ENCODE results near the gene TIAM2. TPM values are rescaled to one million over a fixed set of nuclear protein-coding genes. Genes with fewer than 3 reads are reported as not detected.
"Not testable (repeated sequence)": the region's sequence is repeated elsewhere in the genome, so short reads cannot be mapped to it uniquely, and the experiment has no call there.

TIAM2 gene
- total and polyA plus RNA-seq, 2 donors, result 12.1 to 26.8 TPM

GRCh38 chr6:155260686-155261085 lies 265.6 kb downstream of the TIAM2 start:
- no peak for DNase-seq (ENCODE audit: extremely low spot score)
- Histone ChIP-seq H3K36me3 (ENCODE audit: insufficient read depth) (no peaks in the 10 kb centered on the region), H3K27ac (ENCODE audit: low read depth) (no peak overlapping the region), H3K4me3 (ENCODE audit: low read depth, low read length) (no peak overlapping the region), H3K4me1 (ENCODE audit: insufficient read depth) (peaks cover 1% of the 10 kb centered on the region)
- WGBS, result 52% methylated on average over 3 of the region's 3 CpGs

GRCh38 chr6:155261111-155261900 lies 266.2 kb downstream of the TIAM2 start:
- DNase-seq (ENCODE audit: extremely low spot score), result no peak
- 91% methylated on average over 11 of the region's 11 CpGs for WGBS
- H3K4me1 ChIP-seq (ENCODE audit: insufficient read depth), result peaks cover 1% of the 10 kb centered on the region
- no peak overlapping the region for H3K27ac ChIP-seq (ENCODE audit: low read depth)
- H3K4me3 ChIP-seq (ENCODE audit: low read depth, low read length), result no peak overlapping the region
- no peaks in the 10 kb centered on the region for H3K36me3 ChIP-seq (ENCODE audit: insufficient read depth)

DNA sequence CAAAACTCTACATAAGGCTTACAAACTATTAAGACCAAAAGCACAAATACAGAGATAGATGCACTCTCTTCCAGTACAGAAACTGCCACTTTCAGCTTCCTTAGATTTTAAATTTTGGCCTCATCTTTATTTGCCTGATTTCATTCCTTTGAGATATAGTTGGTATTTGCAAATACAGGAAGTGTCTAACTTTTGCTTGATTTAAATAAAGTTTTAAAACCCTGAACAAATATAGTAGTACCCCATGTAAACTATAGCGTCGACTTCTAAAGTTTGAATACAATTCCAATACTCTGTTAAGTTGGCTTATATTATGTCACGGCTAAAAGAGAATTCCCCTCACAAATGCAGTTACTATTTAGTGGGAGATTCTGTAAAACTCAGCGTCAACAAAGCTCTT lies 267.5 kb downstream of the TIAM2 start:
- Histone ChIP-seq H3K4me1 (ENCODE audit: insufficient read depth) (peaks cover 1% of the 10 kb centered on the region), H3K27ac (ENCODE audit: low read depth) (no peak overlapping the region), H3K4me3 (ENCODE audit: low read depth, low read length) (no peak overlapping the region), H3K36me3 (ENCODE audit: insufficient read depth) (no peaks in the 10 kb centered on the region)
- WGBS, result 65% methylated on average over 4 of the region's 4 CpGs
- DNase-seq (ENCODE audit: extremely low spot score), result no peak

GRCh38 chr6:155263373-155264063 lies 268.4 kb downstream of the TIAM2 start, which contains the start of gene CLDN20:
CLDN20 (plus strand) TSS chr6:155264013; CDS start chr6:155275720, 11,707 bp downstream.
- no peak for DNase-seq (ENCODE audit: extremely low spot score)
- H3K4me1 ChIP-seq (ENCODE audit: insufficient read depth), result peaks cover 1% of the 10 kb centered on the region
- H3K27ac ChIP-seq (ENCODE audit: low read depth), result no peak within 1 kb of the TSS
- no peaks in the 10 kb centered on the region for H3K36me3 ChIP-seq (ENCODE audit: insufficient read depth)
- no peak within 1 kb of the TSS for H3K4me3 ChIP-seq (ENCODE audit: low read depth, low read length)
- 60% methylated on average over 10 of the region's 10 CpGs for WGBS

DNA sequence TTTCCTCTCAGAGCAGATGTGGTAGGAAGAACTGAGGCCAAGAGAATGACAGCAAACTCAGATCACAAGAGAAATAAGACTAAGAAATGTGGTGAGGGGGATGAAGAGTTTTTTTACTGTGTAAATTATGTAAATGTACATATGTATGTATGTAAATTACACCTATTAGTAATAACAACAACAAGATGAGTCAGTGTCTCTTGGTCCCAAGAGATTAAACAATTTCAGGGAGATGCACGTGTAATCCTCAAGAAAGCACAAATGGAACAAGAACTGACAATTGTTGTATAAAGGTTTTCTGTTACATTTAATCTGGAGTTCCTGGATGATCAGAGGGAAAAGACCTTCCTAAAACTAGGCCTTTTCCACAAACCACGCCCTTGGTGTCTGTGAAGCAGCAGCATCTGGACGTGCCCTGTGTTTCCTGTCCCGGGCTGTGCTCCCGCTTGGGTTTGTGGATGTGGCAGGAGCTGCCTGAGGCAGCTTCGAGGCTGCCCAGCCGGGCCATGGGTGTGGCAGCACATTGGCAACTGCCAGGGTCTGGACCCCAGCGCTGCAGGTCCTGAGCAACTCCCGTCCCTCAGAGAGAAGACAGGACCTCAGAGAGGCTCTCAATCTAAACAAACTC lies 269.7 kb downstream of the TIAM2 start:
- Histone ChIP-seq H3K27ac (ENCODE audit: low read depth) (no peak overlapping the region), H3K36me3 (ENCODE audit: insufficient read depth) (no peaks in the 10 kb centered on the region), H3K4me3 (ENCODE audit: low read depth, low read length) (no peak overlapping the region), H3K4me1 (ENCODE audit: insufficient read depth) (peaks cover 1% of the 10 kb centered on the region)
- 41% methylated on average over 9 of the region's 9 CpGs for WGBS
- no peak for DNase-seq (ENCODE audit: extremely low spot score)

GRCh38 chr6:155265843-155266535 lies 270.9 kb downstream of the TIAM2 start:
- H3K27ac ChIP-seq (ENCODE audit: low read depth), result no peak overlapping the region
- no peaks in the 10 kb centered on the region for H3K36me3 ChIP-seq (ENCODE audit: insufficient read depth)
- no peak overlapping the region for H3K4me3 ChIP-seq (ENCODE audit: low read depth, low read length)
- DNase-seq (ENCODE audit: extremely low spot score), result no peak
- WGBS, result 89% methylated on average over 4 of the region's 4 CpGs
- peaks cover 1% of the 10 kb centered on the region for H3K4me1 ChIP-seq (ENCODE audit: insufficient read depth)

- H3K36me3 ChIP-seq (ENCODE audit: insufficient read depth), result no peaks in the 10 kb centered on the region
- 95% methylated on average over 2 of the region's 2 CpGs for WGBS
- H3K4me3 ChIP-seq (ENCODE audit: low read depth, low read length), result no peak overlapping the region
- no peak for DNase-seq (ENCODE audit: extremely low spot score)
- H3K4me1 ChIP-seq (ENCODE audit: insufficient read depth), result peaks cover 1% of the 10 kb centered on the region
- H3K27ac ChIP-seq (ENCODE audit: low read depth), result no peak overlapping the region
Measured at GRCh38 chr6:155267411-155267810, 272.3 kb downstream of the TIAM2 start.

DNA sequence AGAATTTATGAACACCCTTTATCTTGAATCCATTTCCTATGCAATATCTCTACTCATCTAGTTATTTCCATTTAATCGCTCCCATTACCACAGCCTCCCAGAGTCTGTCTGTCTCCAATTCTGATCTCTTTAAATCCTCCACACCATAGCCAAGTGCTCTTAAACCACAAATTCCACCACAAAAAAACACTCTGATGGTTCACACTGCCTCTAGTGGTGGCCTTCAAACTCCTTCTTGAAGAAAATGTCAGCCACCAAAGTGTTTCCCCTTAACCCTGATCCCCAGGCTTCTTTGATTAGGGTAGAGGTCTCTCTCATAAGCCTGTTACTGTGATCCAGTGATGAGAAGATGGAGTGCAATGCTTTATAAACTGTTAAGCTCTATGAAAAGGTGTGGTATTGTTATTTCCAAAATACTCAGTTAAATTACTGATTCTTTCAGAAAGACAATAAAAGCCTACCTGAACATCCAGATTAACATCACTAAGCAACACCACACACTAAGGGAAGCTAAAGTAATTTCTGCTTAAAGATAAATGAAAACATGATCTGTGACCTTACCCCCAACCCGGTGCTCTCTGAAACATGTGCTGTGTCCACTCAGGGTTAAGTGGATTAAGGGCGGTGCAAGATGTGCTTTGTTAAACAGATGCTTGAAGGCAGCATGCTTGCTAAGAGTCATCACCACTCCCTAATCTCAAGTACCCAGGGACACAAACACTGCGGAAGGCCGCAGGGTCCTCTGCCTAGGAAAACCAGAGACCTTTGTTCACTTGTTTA lies 273.2 kb downstream of the TIAM2 start:
- DNase-seq (ENCODE audit: extremely low spot score); H3K27ac ChIP-seq (ENCODE audit: low read depth); H3K4me1 ChIP-seq (ENCODE audit: insufficient read depth); H3K4me3 ChIP-seq (ENCODE audit: low read depth, low read length); H3K36me3 ChIP-seq (ENCODE audit: insufficient read depth): not testable (repeated sequence)
- 79% methylated on average over 3 of the region's 5 CpGs for WGBS

GRCh38 chr6:155269765-155270164 lies 274.6 kb downstream of the TIAM2 start:
- H3K36me3 ChIP-seq (ENCODE audit: insufficient read depth), result no peaks in the 10 kb centered on the region
- H3K27ac ChIP-seq (ENCODE audit: low read depth), result no peak overlapping the region
- 76% methylated on average over 3 of the region's 3 CpGs for WGBS

DNA sequence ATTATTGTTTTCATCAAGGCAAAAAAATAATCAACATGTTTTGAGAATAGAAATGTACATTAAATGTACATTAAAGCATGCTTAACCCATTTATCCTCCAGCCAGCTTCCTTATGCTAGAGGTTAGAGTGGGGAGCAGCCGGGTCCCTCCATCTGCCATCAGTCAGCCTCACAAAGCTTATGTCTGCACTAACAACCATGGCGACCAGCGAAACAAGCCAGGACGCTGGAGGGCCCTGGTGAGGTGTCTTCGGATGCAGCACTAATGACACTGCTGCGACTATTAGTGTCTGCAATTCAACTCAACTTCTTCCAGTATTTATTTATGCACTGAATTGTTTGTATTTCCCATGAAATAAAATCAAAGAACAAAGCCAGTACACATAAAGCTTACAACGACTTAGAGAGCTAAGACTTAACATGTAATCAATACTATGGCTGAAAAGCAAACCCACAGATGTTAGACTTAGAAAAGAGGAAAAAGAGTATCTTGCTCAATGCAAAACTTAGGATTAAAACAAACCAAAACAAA lies 275.5 kb downstream of the TIAM2 start:
- Histone ChIP-seq H3K4me1 (ENCODE audit: insufficient read depth) (peaks cover 2% of the 10 kb centered on the region), H3K4me3 (ENCODE audit: low read depth, low read length) (no peak overlapping the region), H3K36me3 (ENCODE audit: insufficient read depth) (no peaks in the 10 kb centered on the region), H3K27ac (ENCODE audit: low read depth) (no peak overlapping the region)
- 66% methylated on average over 7 of the region's 7 CpGs for WGBS
- DNase-seq (ENCODE audit: extremely low spot score), result no peak

More at GRCh38 chr6:155269765-155270164, 274.6 kb downstream of the TIAM2 start:
- H3K4me1 ChIP-seq (ENCODE audit: insufficient read depth), result peaks cover 3% of the 10 kb centered on the region
- H3K4me3 ChIP-seq (ENCODE audit: low read depth, low read length), result no peak overlapping the region
- no peak for DNase-seq (ENCODE audit: extremely low spot score)

DNA sequence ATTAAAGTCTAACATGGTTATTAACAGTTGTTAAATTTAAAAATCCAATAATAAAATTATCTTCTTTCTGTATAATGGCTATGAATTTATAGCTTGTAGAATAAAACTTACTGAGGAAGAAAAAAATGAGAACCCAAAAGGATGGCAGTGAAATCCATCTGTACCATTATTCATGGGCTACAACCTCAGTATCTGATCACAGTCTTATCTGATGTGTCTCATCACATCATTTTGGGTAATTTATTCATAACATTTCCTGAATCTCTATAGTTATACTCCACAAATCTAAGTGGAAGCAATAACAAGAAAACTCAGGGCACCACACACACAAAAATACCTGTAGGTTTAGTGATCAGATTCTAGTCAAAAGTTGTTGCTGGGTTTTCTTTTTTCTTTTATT lies 276.0 kb downstream of the TIAM2 start:
- DNase-seq (ENCODE audit: extremely low spot score), result no peak
- Histone ChIP-seq H3K36me3 (ENCODE audit: insufficient read depth) (no peaks in the 10 kb centered on the region), H3K27ac (ENCODE audit: low read depth) (no peak overlapping the region), H3K4me3 (ENCODE audit: low read depth, low read length) (no peak overlapping the region), H3K4me1 (ENCODE audit: insufficient read depth) (peaks cover 2% of the 10 kb centered on the region)

DNA sequence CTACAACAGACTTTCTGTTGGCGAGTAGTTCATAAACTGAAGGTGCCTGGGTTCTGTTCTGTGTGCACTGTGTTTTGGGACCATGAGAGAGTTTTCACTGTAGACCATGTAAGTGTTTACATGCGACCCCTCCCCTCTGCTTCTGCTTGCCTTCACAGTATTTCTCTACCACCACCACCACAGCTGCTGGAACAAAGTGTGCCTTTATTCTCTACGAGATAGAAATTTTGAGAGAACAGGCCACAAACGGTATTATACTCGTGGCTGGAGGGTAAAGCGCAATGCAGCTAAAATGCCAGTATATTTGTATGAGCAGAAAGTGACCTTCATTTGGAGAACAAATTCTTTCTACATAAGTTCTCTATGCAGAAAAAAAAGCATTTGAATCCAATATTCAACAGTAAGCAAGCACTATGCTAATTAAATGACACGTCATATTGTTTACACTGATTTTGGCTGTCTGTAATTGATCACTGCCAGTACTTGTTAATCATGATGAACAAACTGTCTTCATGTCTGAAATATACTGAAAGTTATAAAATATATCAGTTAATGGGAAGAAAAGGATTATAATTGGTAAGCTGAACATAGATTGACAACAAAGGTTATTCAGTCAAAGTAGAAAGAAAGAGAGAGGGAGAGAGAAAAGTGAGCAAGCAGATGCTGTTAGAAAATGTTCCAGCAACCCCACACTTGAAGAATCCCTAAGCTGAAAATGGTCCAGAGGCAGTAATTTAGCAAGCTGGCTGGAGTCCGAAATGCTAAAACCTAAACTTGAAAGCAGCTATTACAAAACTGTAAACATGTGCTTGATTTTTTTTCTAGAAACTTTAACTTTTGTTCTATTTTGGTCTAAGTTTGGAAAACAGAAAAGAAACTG lies 277.5 kb downstream of the TIAM2 start:
- H3K27ac ChIP-seq (ENCODE audit: low read depth), result peak overlapping the region; percentile 16
- H3K4me1 ChIP-seq (ENCODE audit: insufficient read depth), result peaks cover 2% of the 10 kb centered on the region
- WGBS, result 44% methylated on average over 8 of the region's 8 CpGs
- H3K36me3 ChIP-seq (ENCODE audit: insufficient read depth), result no peaks in the 10 kb centered on the region
- no peak overlapping the region for H3K4me3 ChIP-seq (ENCODE audit: low read depth, low read length)
- DNase-seq (ENCODE audit: extremely low spot score), result peak; percentile 17
